22Rv1 (cell line): ENCODE measurements around the gene CCDC183.

ENCODE experiments used
- H3K27ac ChIP-seq: fragments of 450-650 bp; 2 replicates; pipeline ENCODE4 v1.5.1; 2017
- ZFX ChIP-seq: fragments of 450-650 bp; IDR thresholded peaks from 2 replicates; pipeline ENCODE4 v1.6.1; 2017; ENCODE audit warnings: antibody characterized with exemption, borderline replicate concordance
- TF ChIP-seq, protein P1 (sequence below): fragments of 450-650 bp; IDR thresholded peaks from 2 replicates; pipeline ENCODE4 v1.5.1; 2017; ENCODE audit warnings: mild to moderate bottlenecking

Gene CCDC183

DNA sequence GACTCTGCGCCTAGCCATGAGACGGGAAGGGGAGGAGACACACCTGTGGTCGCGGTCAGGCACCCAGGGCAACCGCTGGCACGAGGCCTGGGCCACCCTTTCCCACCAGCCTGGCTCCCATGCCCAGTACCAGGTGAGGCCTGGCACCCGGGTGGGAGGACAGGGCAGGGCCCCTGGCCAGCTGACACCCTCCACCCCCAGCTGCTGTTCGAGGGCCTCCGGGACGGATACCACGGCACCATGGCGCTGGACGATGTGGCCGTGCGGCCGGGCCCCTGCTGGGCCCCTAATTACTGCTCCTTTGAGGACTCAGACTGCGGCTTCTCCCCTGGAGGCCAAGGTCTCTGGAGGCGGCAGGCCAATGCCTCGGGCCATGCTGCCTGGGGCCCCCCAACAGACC, 61.0 kb downstream of the CCDC183 start:
- H3K27ac ChIP-seq, result no peak overlapping the region
- TF ChIP-seq, protein P1, sequence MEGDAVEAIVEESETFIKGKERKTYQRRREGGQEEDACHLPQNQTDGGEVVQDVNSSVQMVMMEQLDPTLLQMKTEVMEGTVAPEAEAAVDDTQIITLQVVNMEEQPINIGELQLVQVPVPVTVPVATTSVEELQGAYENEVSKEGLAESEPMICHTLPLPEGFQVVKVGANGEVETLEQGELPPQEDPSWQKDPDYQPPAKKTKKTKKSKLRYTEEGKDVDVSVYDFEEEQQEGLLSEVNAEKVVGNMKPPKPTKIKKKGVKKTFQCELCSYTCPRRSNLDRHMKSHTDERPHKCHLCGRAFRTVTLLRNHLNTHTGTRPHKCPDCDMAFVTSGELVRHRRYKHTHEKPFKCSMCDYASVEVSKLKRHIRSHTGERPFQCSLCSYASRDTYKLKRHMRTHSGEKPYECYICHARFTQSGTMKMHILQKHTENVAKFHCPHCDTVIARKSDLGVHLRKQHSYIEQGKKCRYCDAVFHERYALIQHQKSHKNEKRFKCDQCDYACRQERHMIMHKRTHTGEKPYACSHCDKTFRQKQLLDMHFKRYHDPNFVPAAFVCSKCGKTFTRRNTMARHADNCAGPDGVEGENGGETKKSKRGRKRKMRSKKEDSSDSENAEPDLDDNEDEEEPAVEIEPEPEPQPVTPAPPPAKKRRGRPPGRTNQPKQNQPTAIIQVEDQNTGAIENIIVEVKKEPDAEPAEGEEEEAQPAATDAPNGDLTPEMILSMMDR, result no peak
- TF ChIP-seq ZFX, result no peak
